IMR-90 (cell line): ENCODE results near the gene EXT2. TPM values are rescaled to one million over a fixed set of nuclear protein-coding genes. Genes with fewer than 3 reads are reported as not detected.

Experiments
- ATAC-seq: fragments of 200-7000 bp; cut with Tn5 transposase; 2 replicates; pipeline ENCODE4 v1.9.1; 2020; ENCODE audit warnings: low read depth, mild to moderate bottlenecking, moderate library complexity
- BruUV-seq: library from RNA; stranded (reverse); fragments of 400-500 nt; replicated peaks from 2 replicates; lab custom pipeline; 2021; lab: Mats Ljungman, UMichigan
- CTCF ChIA-PET: fragments of 300-600 bp; formaldehyde crosslinking; extraction: SDS; loops from one replicate; lab custom pipeline; 2021; ENCODE audit warnings: antibody characterized with exemption; lab: Yijun Ruan, JAX
- POLR2A ChIA-PET: fragments of 300-600 bp; sonication (Branson Sonifier 250); formaldehyde crosslinking; loops from one replicate; lab custom pipeline; 2022; ENCODE audit warnings: antibody characterized with exemption; ENCODE audit not compliant: unreplicated experiment; lab: Charles Lee
- DNase-seq: peaks from one replicate; pipeline ENCODE4 v3.0.0; 2013
- H2AFZ ChIP-seq: replicated peaks from 2 replicates; pipeline ENCODE3; 2013; ENCODE audit warnings: low read length, mild to moderate bottlenecking; ENCODE audit not compliant: poor library complexity
- H2AK5ac ChIP-seq: 2 replicates; pipeline ENCODE4 v1.6.1; 2013; ENCODE audit warnings: low read depth, low read length, inconsistent platforms
- H2AK9ac ChIP-seq: replicated peaks from 2 replicates; pipeline ENCODE3; 2013; ENCODE audit warnings: mild to moderate bottlenecking, low read depth, low read length, moderate library complexity; ENCODE audit not compliant: poor library complexity
- H2BK120ac ChIP-seq: 2 replicates; pipeline ENCODE4 v1.6.1; 2013; ENCODE audit warnings: low read depth, low read length, inconsistent platforms
- H2BK15ac ChIP-seq: 3 replicates; pipeline ENCODE4 v1.6.1; 2013; ENCODE audit warnings: low read depth, low read length, inconsistent platforms
- H2BK20ac ChIP-seq: 2 replicates; pipeline ENCODE4 v1.6.1; 2013; ENCODE audit warnings: low read depth, mild to moderate bottlenecking, inconsistent platforms, low read length, moderate library complexity
- H2BK5ac ChIP-seq: 2 replicates; pipeline ENCODE4 v1.6.1; 2013; ENCODE audit warnings: mild to moderate bottlenecking, low read depth, low read length, inconsistent platforms; ENCODE audit not compliant: poor library complexity, severe bottlenecking
- H3K14ac ChIP-seq: replicated peaks from 2 replicates; pipeline ENCODE4 v1.6.1; 2013; ENCODE audit warnings: low read depth, low read length, inconsistent platforms
- H3K18ac ChIP-seq: 2 replicates; pipeline ENCODE4 v1.6.1; 2013; ENCODE audit warnings: low read depth, low read length, control low read depth
- H3K23ac ChIP-seq: 2 replicates; pipeline ENCODE4 v1.6.1; 2013; ENCODE audit warnings: low read depth, low read length, inconsistent platforms
- H3K27ac ChIP-seq: 2 replicates; pipeline ENCODE4 v1.5.1; 2013; ENCODE audit warnings: mild to moderate bottlenecking, control low read depth, low read length; ENCODE audit not compliant: insufficient read depth
- H3K27me3 ChIP-seq: 2 replicates; pipeline ENCODE4 v1.6.1; 2013; ENCODE audit warnings: low read length; ENCODE audit not compliant: control insufficient read depth, insufficient read depth
- H3K36me3 ChIP-seq: 2 replicates; pipeline ENCODE4 v1.6.1; 2013; ENCODE audit warnings: low read length, mixed read lengths; ENCODE audit not compliant: control insufficient read depth, insufficient read depth
- H3K4ac ChIP-seq: 2 replicates; pipeline ENCODE4 v1.6.1; 2013; ENCODE audit warnings: low read depth, low read length, inconsistent platforms
- H3K4me1 ChIP-seq: 2 replicates; pipeline ENCODE4 v1.6.1; 2013; ENCODE audit warnings: low read length, mixed read lengths; ENCODE audit not compliant: control insufficient read depth, insufficient read depth
- H3K4me2 ChIP-seq: 2 replicates; pipeline ENCODE4 v1.6.1; 2013; ENCODE audit warnings: low read depth, mild to moderate bottlenecking, control low read depth, low read length, moderate library complexity
- H3K4me3 ChIP-seq: 2 replicates; pipeline ENCODE4 v1.5.1; 2013; ENCODE audit warnings: low read depth, mild to moderate bottlenecking, control low read depth, low read length, moderate library complexity; ENCODE audit not compliant: insufficient read depth
- H3K56ac ChIP-seq: 2 replicates; pipeline ENCODE4 v1.6.1; 2013; ENCODE audit warnings: low read length, inconsistent platforms; ENCODE audit not compliant: insufficient read depth; ENCODE audit errors: extremely low read depth
- H3K79me1 ChIP-seq, 2 experiments: 2 replicates each; pipeline ENCODE4 v1.6.1; 2013; ENCODE audit warnings: low read length in 2 of 2, inconsistent platforms in 1 of 2, low read depth in 1 of 2
- H3K9ac ChIP-seq: 2 replicates; pipeline ENCODE4 v1.6.1; 2013; ENCODE audit warnings: low read depth, low read length, control low read depth
- H3K9me1 ChIP-seq: 2 replicates; pipeline ENCODE4 v1.6.1; 2013; ENCODE audit warnings: low read length, inconsistent platforms; ENCODE audit not compliant: insufficient read depth
- H3K9me3 ChIP-seq: 2 replicates; pipeline ENCODE4 v1.6.1; 2013; ENCODE audit warnings: low read length; ENCODE audit not compliant: control insufficient read depth, insufficient read depth
- H4K20me1 ChIP-seq: 2 replicates; pipeline ENCODE4 v1.6.1; 2013; ENCODE audit warnings: low read length, inconsistent platforms; ENCODE audit not compliant: insufficient read depth
- H4K5ac ChIP-seq: 2 replicates; pipeline ENCODE4 v1.6.1; 2013; ENCODE audit warnings: mild to moderate bottlenecking, low read depth, low read length, control low read depth
- H4K8ac ChIP-seq, 2 experiments: 2 replicates each; pipeline ENCODE4 v1.6.1; 2013; ENCODE audit warnings: low read depth in 2 of 2, low read length in 2 of 2, control low read depth in 1 of 2, inconsistent platforms in 1 of 2
- H4K91ac ChIP-seq: 2 replicates; pipeline ENCODE4 v1.6.1; 2013; ENCODE audit warnings: low read depth, low read length, inconsistent platforms; ENCODE audit not compliant: insufficient read depth
- BHLHE40 ChIP-seq: fragments of 150-350 bp; IDR thresholded peaks from 2 replicates; pipeline ENCODE4 v1.6.1; 2016; ENCODE audit warnings: mild to moderate bottlenecking, low read depth, low read length
- CEBPB ChIP-seq: IDR thresholded peaks from 2 replicates; pipeline ENCODE4 v1.6.1; 2012; ENCODE audit warnings: low read depth, low read length, improper control_type of control experiment
- MAFK ChIP-seq: IDR thresholded peaks from 2 replicates; pipeline ENCODE4 v1.6.1; 2012; ENCODE audit warnings: low read depth, low read length, improper control_type of control experiment
- MXI1 ChIP-seq: IDR thresholded peaks from 2 replicates; pipeline ENCODE4 v1.6.1; 2012; ENCODE audit warnings: low read depth, mild to moderate bottlenecking, low read length, moderate library complexity, borderline replicate concordance
- NFE2L2 ChIP-seq: fragments of 150-350 bp; IDR thresholded peaks from 2 replicates; pipeline ENCODE4 v1.6.1; 2016; ENCODE audit warnings: low read depth, mild to moderate bottlenecking, low read length
- RAD21 ChIP-seq: IDR thresholded peaks from 2 replicates; pipeline ENCODE4 v1.6.1; 2012; ENCODE audit warnings: low read length, improper control_type of control experiment
- RFX5 ChIP-seq: IDR thresholded peaks from 2 replicates; pipeline ENCODE4 v1.8.0; 2012; ENCODE audit warnings: low read depth, mild to moderate bottlenecking, low read length, moderate library complexity
- WGBS, 2 experiments: methylation state at CpG; one replicate each; pipeline versions ENCODE4 v1.1.5 to v1.1.7; 2013; ENCODE audit warnings: missing lambda C conversion rate in 2 of 2; ENCODE audit not compliant: insufficient read length in 1 of 2; ENCODE audit errors: extremely low coverage in 2 of 2; 5-methylcytosine and 5-hydroxymethylcytosine counted together
- dilution Hi-C: fragments of 300-500 bp; cut with HindIII; formaldehyde crosslinking; loops from one replicate; pipeline ENCODE4 v1.14.3; 2018; ENCODE audit warnings: low sequenced_read_pairs; ENCODE audit not compliant: unreplicated experiment
- in situ Hi-C: fragments of 300-500 bp; cut with MboI; formaldehyde crosslinking; loops from 3 replicates; pipeline ENCODE4 v1.14.3; 2019; ENCODE audit warnings: low sequenced_read_pairs, inconsistent platforms, mixed read lengths
- intact Hi-C: fragments of 100-400 bp; cut with micrococcal nuclease; formaldehyde crosslinking; loops from 2 replicates; pipeline ENCODE4 v1.10.0; 2022
- polyA plus RNA-seq, 3 experiments: library from polyadenylated mRNA; depleted of rRNA; stranded (reverse); fragments of >200 nt; gene quantifications; 2 replicates each; pipeline ENCODE4 v1.2.3, GENCODE V29; 2012; ENCODE audit warnings: low replicate concordance in 1 of 3
- total RNA-seq: library from RNA; depleted of rRNA; stranded (reverse); fragments of >200 nt; gene quantifications from 2 replicates; pipeline ENCODE4 v1.2.3, GENCODE V29; 2012

EXT2 gene
- total and polyA plus RNA-seq, 2 of the 4 experiments (the other 2 are of a cell fraction), result 75.0 to 85.3 TPM

DNA sequence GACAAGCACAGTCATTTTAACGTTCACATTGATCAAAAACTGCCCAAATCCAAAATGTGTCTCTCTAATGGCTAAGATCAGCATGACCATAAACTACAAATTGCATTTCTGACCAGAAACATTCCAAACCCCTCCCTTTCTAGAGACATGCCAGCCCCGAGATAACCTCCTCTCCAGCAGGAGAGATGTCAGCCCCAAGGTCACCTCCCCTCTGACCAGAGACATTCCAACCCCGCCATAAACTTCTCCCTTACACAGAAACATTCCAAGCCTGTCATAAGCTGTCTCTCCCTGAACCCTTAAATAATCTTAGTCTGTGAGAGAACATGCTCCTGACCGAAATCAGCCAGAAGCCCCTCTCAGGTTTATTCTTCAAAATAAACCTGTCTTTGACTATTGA, 6.6 kb upstream of the EXT2 start:
- no CpG with 5 or more reads among the region's 4 CpGs for WGBS, 2 experiments
- Histone ChIP-seq H2BK15ac (no peak overlapping the region), H3K9me1 (no peaks in the 10 kb centered on the region), H3K56ac (no peak overlapping the region), H3K9ac (no peak overlapping the region), H4K20me1 (no peaks in the 10 kb centered on the region), H3K27me3 (peaks cover 2% of the 10 kb centered on the region; the same call in 1 of the 2 replicates), H3K27ac (no peak overlapping the region), H2BK120ac (no peak overlapping the region), H3K79me1 (no peaks in the 10 kb centered on the region), H3K36me3 (no peaks in the 10 kb centered on the region), H4K91ac (no peak overlapping the region), H3K18ac (no peak overlapping the region), H3K4me1 (no peaks in the 10 kb centered on the region), H4K8ac (no peak overlapping the region), H2BK5ac (no peak overlapping the region), H2AK5ac (no peak overlapping the region), H3K4me3 (no peak overlapping the region), H4K5ac (no peak overlapping the region), H2BK20ac (no peak overlapping the region), H3K23ac (no peak overlapping the region), H2AK9ac (no peak overlapping the region), H3K14ac (no peak overlapping the region), H2AFZ (no peak overlapping the region), H3K4ac (no peak overlapping the region), H3K9me3 (no peaks in the 10 kb centered on the region), H3K4me2 (no peak overlapping the region)
- TF ChIP-seq RAD21, result no peak
- TF ChIP-seq CEBPB, result no peak
- no peak for TF ChIP-seq NFE2L2
- TF ChIP-seq MAFK, result no peak
- no peak for TF ChIP-seq MXI1
- TF ChIP-seq BHLHE40, result no peak
- TF ChIP-seq RFX5, result no peak
- no peak for ATAC-seq
- ChIA-PET POLR2A (no interaction called here), CTCF (no interaction called here)
- dilution Hi-C loops (no loop called here), in situ Hi-C loops (no loop called here), intact Hi-C loops (no loop called here)
- no peak for DNase-seq
- no TSS peak for BruUV-seq
